SW 1271 (cell line): Measurements from ENCODE around the gene BRD7.
"Not testable (repeated sequence)": the region's sequence is repeated elsewhere in the genome, so short reads cannot be mapped to it uniquely, and the experiment has no call there.

Experiments used
- DNase-seq, 2 experiments: peaks; one replicate each; lab custom pipeline; 2025; lab: John Stamatoyannopoulos, UW

Gene BRD7

GRCh38 chr16:50354629-50355456 is 13.9 kb downstream of the BRD7 start:
- DNase-seq: peak in 1 of 2 experiments; percentile 14

- no peak for DNase-seq
Observed at GRCh38 chr16:50354082-50354481, 14.7 kb downstream of the BRD7 start.

- DNase-seq: no peak
Observed at GRCh38 chr16:50351952-50352351, 16.8 kb downstream of the BRD7 start.

- DNase-seq: no peak
Observed at GRCh38 chr16:50351116-50351515, 17.7 kb downstream of the BRD7 start.

- DNase-seq: not testable (repeated sequence)
Observed at GRCh38 chr16:50345210-50345609, 23.6 kb downstream of the BRD7 start.

- DNase-seq: not testable (repeated sequence)
Observed at GRCh38 chr16:50343566-50343965, 25.2 kb downstream of the BRD7 start.

GRCh38 chr16:50340578-50340977 is 28.2 kb downstream of the BRD7 start:
- no peak for DNase-seq

GRCh38 chr16:50338371-50339231 is 30.2 kb downstream of the BRD7 start:
- no peak for DNase-seq

GRCh38 chr16:50336884-50337283 is 31.9 kb downstream of the BRD7 start:
- no peak for DNase-seq

GRCh38 chr16:50335196-50335958 is 33.4 kb downstream of the BRD7 start:
- no peak for DNase-seq

- DNase-seq: no peak
Observed at GRCh38 chr16:50334106-50334975, 34.4 kb downstream of the BRD7 start.

GRCh38 chr16:50332599-50332998 is 36.2 kb downstream of the BRD7 start:
- DNase-seq: no peak

GRCh38 chr16:50331570-50331969 is 37.2 kb downstream of the BRD7 start:
- no peak for DNase-seq

GRCh38 chr16:50329446-50330189 is 39.2 kb downstream of the BRD7 start:
- no peak for DNase-seq

GRCh38 chr16:50326835-50327465 is 41.8 kb downstream of the BRD7 start:
- DNase-seq: no peak

GRCh38 chr16:50326264-50326663 is 42.5 kb downstream of the BRD7 start:
- DNase-seq: no peak

- no peak for DNase-seq
Observed at GRCh38 chr16:50324345-50324744, 44.4 kb downstream of the BRD7 start.

- DNase-seq: peak in 1 of 2 experiments; percentile 10
Observed at GRCh38 chr16:50323335-50324011, 45.3 kb downstream of the BRD7 start.

GRCh38 chr16:50322333-50322732 is 46.5 kb downstream of the BRD7 start:
- DNase-seq: no peak
